Right lobe of liver (tissue), 6 donors: ENCODE measurements around the gene ADGRD1. TPM values are rescaled to one million over a fixed set of nuclear protein-coding genes. Genes with fewer than 3 reads are reported as not detected.

Experiments used
- ATAC-seq, 4 donors: fragments of 200-7000 bp; cut with Tn5 transposase; one replicate each; pipeline ENCODE4 v1.9.1; 2020; ENCODE audit warnings: mild to moderate bottlenecking in 4 of 4, moderate library complexity in 4 of 4
- DNase-seq, 3 donors: peaks; one replicate each; pipeline ENCODE4 v3.0.0-alpha.2; 2020
- H3K27ac ChIP-seq, 3 donors: fragments of 200-600 bp; one replicate each; pipeline ENCODE4 v1.8.0; 2022
- H3K27me3 ChIP-seq, 2 donors: fragments of 200-600 bp; one replicate each; pipeline ENCODE4 v1.8.0; 2022
- H3K36me3 ChIP-seq, 4 donors: fragments of 200-600 bp; sonication (generic) in 1 of 4; one replicate each; pipeline versions ENCODE4 v1.5.1 to v1.8.0; 2017 to 2022; ENCODE audit warnings: control low read depth in 1 of 4
- H3K4me1 ChIP-seq, 4 donors: fragments of 200-600 bp; sonication (generic) in 1 of 4; one replicate each; pipeline versions ENCODE4 v1.5.1 to v1.8.0; 2017 to 2022; ENCODE audit warnings: control low read depth in 1 of 4
- H3K4me3 ChIP-seq, 3 donors: fragments of 200-600 bp; one replicate each; pipeline ENCODE4 v1.8.0; 2022
- H3K9me3 ChIP-seq, 4 donors: fragments of 200-600 bp; sonication (generic) in 1 of 4; one replicate each; pipeline versions ENCODE4 v1.5.1 to v1.8.0; 2017 to 2022; ENCODE audit warnings: control low read depth in 1 of 4
- CTCF ChIP-seq, 4 donors: fragments of 200-600 bp in 3 of 4; fragments of 450-650 bp in 1 of 4; IDR thresholded peaks; one replicate each; pipeline versions ENCODE4 v1.5.1 to v1.8.0; 2016 to 2022; ENCODE audit warnings: antibody characterized with exemption in 4 of 4, mild to moderate bottlenecking in 2 of 4
- POLR2A ChIP-seq: fragments of 450-650 bp; IDR thresholded peaks from one replicate; pipeline ENCODE4 v1.6.1; 2017; ENCODE audit warnings: antibody characterized with exemption, mild to moderate bottlenecking
- WGBS: methylation state at CpG from one replicate; pipeline ENCODE4 v1.1.6; 2018; ENCODE audit warnings: low coverage, low lambda C conversion rate; ENCODE audit not compliant: insufficient coverage; ENCODE audit errors: missing lambda C conversion rate; 5-methylcytosine and 5-hydroxymethylcytosine counted together
- intact Hi-C, 2 donors: fragments of 100-400 bp; cut with DNase I; formaldehyde crosslinking; loops; one replicate each; pipeline versions ENCODE4 v1.11.2 to v1.14.1; 2022
- total RNA-seq, 6 experiments: library from RNA; depleted of rRNA in 2 of 6; stranded (reverse); fragments of >200 nt in 2 of 6; fragmentation: NEBNext Ultra II Directional in 3 of 6; extraction: Animal tissue kit (Norgen Biotek cat#: 25700) in 3 of 6; gene quantifications; one replicate each; pipeline versions ENCODE4 v1.1.0 to v1.2.4, GENCODE V29; 2016 to 2023
- donor health status: DM: no; HTN: yes; CAD: no.
- donor health status: DM: no; HTN: no; CAD: no.
- donor health status: DM: no; HTN: no; CAD: no.
- donor health status: DM: no; HTN: yes; CAD: no.
- donor health status: DM: no; HTN: yes; CAD: no.

ADGRD1 gene
- total RNA-seq, 6 experiments from 2014 or later = 4.7 to 17.0 (median 10.9) TPM

DNA sequence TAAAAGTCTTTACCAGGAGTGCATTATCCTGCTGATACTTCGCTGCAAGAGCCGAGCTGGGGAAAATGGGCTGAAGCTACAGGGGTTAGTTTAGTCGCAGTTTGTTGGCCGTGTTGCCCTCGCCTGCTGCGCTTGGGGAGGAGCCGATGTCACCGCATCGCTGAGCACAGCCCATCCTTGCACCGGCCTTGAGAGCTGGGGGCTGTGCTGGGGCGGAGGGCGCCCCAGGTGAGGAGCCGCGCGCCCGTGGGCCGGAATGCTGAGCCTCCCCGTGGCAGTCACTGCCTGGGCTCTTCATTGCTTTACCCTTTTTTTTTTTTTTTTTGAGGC, 50.0 kb downstream of the ADGRD1 start:
- Histone ChIP-seq H3K27me3 (no peaks in the 10 kb centered on the region), H3K4me1 (peaks cover 0 to 18% (median 9%) of the 10 kb centered on the region in 4 donors), H3K27ac (no peak overlapping the region), H3K4me3 (no peak overlapping the region), H3K36me3 (no peaks in the 10 kb centered on the region), H3K9me3 (no peaks in the 10 kb centered on the region)
- DNase-seq (no peak), ATAC-seq (no peak)
- no peak for TF ChIP-seq POLR2A
- no peak for TF ChIP-seq CTCF (IDR thresholded peaks at IDR 0.05)
- intact Hi-C loops = no loop called here
- no CpG with 5 or more reads among the region's 18 CpGs for WGBS

GRCh38 chr12:131004166-131004565, 50.5 kb downstream of the ADGRD1 start:
- no peaks in the 10 kb centered on the region for H3K27me3 ChIP-seq
- no peak overlapping the region for H3K4me3 ChIP-seq
- no peak for DNase-seq
- intact Hi-C loops = no loop called here
- peaks cover 0 to 18% (median 9%) of the 10 kb centered on the region in 4 donors for H3K4me1 ChIP-seq
- no peaks in the 10 kb centered on the region for H3K36me3 ChIP-seq
- 86% methylated on average over 10 of the region's 22 CpGs for WGBS
- H3K27ac ChIP-seq = no peak overlapping the region
- ATAC-seq = no peak
- TF ChIP-seq CTCF (IDR thresholded peaks at IDR 0.05) (no peak), POLR2A (no peak)
- no peaks in the 10 kb centered on the region for H3K9me3 ChIP-seq

DNA sequence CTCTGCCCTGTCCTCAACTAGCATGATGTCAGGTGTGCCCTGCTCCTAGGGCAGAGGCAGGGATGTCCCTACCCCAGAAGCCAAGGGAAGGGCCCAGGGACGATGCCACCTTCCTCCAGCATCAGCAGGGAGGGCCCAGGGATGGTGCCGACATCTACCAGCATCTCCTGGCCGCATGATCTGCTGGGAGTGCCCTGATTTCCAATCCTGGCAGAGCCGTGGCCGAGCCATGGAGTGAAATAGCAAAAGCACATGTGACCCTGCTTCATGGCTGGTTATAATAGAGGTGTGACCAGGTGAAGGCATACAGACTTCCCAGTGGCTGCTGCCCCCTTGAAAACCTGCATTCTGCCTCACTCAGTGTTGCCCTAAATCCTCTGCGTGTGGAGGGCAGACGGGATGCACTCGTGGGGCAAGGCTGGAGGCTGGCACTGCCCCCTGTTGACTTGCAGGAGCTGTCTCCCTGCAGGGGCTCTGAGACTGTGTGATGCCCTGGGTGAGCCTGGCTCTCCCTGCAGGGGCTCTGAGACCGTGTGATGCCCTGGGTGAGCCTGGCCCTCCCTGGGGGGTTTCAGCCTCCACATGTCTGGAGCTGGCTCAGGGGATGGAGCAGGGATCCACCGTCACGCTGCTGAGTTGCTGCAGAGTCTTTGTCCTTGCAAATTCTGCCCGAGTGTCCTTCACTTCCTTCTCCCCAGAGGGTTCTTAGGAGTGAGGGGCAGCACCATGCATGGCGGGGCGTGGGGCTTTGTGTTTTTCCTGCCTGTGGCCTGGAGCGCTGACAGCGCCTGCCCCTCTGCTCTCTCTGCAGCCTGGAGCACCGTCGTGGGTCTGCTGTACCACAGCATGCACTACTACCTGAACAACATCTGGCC, 51.7 kb downstream of the ADGRD1 start:
- Histone ChIP-seq H3K27ac (no peak overlapping the region), H3K27me3 (no peaks in the 10 kb centered on the region), H3K36me3 (no peaks in the 10 kb centered on the region), H3K9me3 (no peaks in the 10 kb centered on the region), H3K4me3 (no peak overlapping the region), H3K4me1 (peaks cover 0 to 18% (median 9%) of the 10 kb centered on the region in 4 donors)
- TF ChIP-seq CTCF (IDR thresholded peaks at IDR 0.05) (no peak), POLR2A (no peak)
- DNase-seq (no peak), ATAC-seq (no peak)
- intact Hi-C loops = no loop called here
- WGBS = no CpG with 5 or more reads among the region's 18 CpGs

DNA sequence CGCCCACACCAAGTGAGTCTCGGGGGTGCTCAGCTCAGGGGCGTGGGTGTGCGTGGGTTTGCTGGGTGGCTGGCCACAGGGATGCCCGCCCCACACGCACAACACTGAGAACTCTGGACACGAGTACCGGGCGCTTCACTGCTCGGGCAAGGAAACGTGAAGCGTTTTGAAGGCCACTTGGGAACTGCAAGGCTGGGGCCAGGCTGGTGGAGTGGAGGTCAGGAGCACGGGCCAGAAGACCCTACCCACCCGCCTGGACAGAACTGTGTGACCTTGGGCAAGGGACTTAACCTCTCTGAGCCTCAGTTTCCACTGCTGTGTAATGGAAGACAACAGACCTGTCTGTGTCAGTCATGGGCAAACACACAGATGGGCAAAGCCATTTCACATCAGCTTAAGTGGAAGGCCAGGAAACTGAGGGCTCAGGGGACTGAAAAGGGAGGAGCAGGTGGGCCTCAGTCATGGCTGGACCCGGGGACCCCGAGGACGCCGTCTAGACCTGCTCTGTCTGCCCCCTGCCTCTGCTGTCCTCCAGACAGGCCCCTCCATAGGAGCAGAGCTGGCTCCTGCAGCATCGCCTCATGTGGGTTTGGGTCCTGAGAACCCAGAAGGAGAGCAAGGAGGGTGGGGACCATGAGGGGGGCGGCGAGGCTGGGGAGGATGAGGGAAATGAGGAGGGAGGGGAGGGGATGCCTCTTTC, 52.5 kb downstream of the ADGRD1 start:
- Histone ChIP-seq H3K27me3 (no peaks in the 10 kb centered on the region), H3K9me3 (no peaks in the 10 kb centered on the region), H3K4me1 (peaks cover 0 to 18% (median 9%) of the 10 kb centered on the region in 4 donors), H3K4me3 (no peak overlapping the region), H3K27ac (peak overlapping the region in 1 of 3 donors; percentile 77), H3K36me3 (no peaks in the 10 kb centered on the region)
- WGBS = 87% methylated on average over 3 of the region's 21 CpGs
- ATAC-seq = no peak
- DNase-seq = no peak
- TF ChIP-seq CTCF (IDR thresholded peaks at IDR 0.05) (no peak), POLR2A (no peak)
- intact Hi-C loops = no loop called here
